IMR-90 (cell line): ENCODE data around the gene TRMT11. TPM values are rescaled to one million over a fixed set of nuclear protein-coding genes. Genes with fewer than 3 reads are reported as not detected.
"Not testable (repeated sequence)": the region's sequence is repeated elsewhere in the genome, so short reads cannot be mapped to it uniquely, and the experiment has no call there.

Source experiments
- ATAC-seq: fragments of 200-7000 bp; cut with Tn5 transposase; 2 replicates; pipeline ENCODE4 v1.9.1; 2020; ENCODE audit warnings: low read depth, mild to moderate bottlenecking, moderate library complexity
- BruUV-seq: library from RNA; stranded (reverse); fragments of 400-500 nt; replicated peaks from 2 replicates; lab custom pipeline; 2021; lab: Mats Ljungman, UMichigan
- CTCF ChIA-PET: fragments of 300-600 bp; formaldehyde crosslinking; extraction: SDS; loops from one replicate; lab custom pipeline; 2021; ENCODE audit warnings: antibody characterized with exemption; lab: Yijun Ruan, JAX
- POLR2A ChIA-PET: fragments of 300-600 bp; sonication (Branson Sonifier 250); formaldehyde crosslinking; loops from one replicate; lab custom pipeline; 2022; ENCODE audit warnings: antibody characterized with exemption; ENCODE audit not compliant: unreplicated experiment; lab: Charles Lee
- DNase-seq: peaks from one replicate; pipeline ENCODE4 v3.0.0; 2013
- H2AFZ ChIP-seq: replicated peaks from 2 replicates; pipeline ENCODE3; 2013; ENCODE audit warnings: low read length, mild to moderate bottlenecking; ENCODE audit not compliant: poor library complexity
- H2AK5ac ChIP-seq: 2 replicates; pipeline ENCODE4 v1.6.1; 2013; ENCODE audit warnings: low read depth, low read length, inconsistent platforms
- H2AK9ac ChIP-seq: replicated peaks from 2 replicates; pipeline ENCODE3; 2013; ENCODE audit warnings: mild to moderate bottlenecking, low read depth, low read length, moderate library complexity; ENCODE audit not compliant: poor library complexity
- H2BK120ac ChIP-seq: 2 replicates; pipeline ENCODE4 v1.6.1; 2013; ENCODE audit warnings: low read depth, low read length, inconsistent platforms
- H2BK15ac ChIP-seq: 3 replicates; pipeline ENCODE4 v1.6.1; 2013; ENCODE audit warnings: low read depth, low read length, inconsistent platforms
- H2BK20ac ChIP-seq: 2 replicates; pipeline ENCODE4 v1.6.1; 2013; ENCODE audit warnings: low read depth, mild to moderate bottlenecking, inconsistent platforms, low read length, moderate library complexity
- H2BK5ac ChIP-seq: 2 replicates; pipeline ENCODE4 v1.6.1; 2013; ENCODE audit warnings: mild to moderate bottlenecking, low read depth, low read length, inconsistent platforms; ENCODE audit not compliant: poor library complexity, severe bottlenecking
- H3K14ac ChIP-seq: replicated peaks from 2 replicates; pipeline ENCODE4 v1.6.1; 2013; ENCODE audit warnings: low read depth, low read length, inconsistent platforms
- H3K18ac ChIP-seq: 2 replicates; pipeline ENCODE4 v1.6.1; 2013; ENCODE audit warnings: low read depth, low read length, control low read depth
- H3K23ac ChIP-seq: 2 replicates; pipeline ENCODE4 v1.6.1; 2013; ENCODE audit warnings: low read depth, low read length, inconsistent platforms
- H3K27ac ChIP-seq: 2 replicates; pipeline ENCODE4 v1.5.1; 2013; ENCODE audit warnings: mild to moderate bottlenecking, control low read depth, low read length; ENCODE audit not compliant: insufficient read depth
- H3K27me3 ChIP-seq: 2 replicates; pipeline ENCODE4 v1.6.1; 2013; ENCODE audit warnings: low read length; ENCODE audit not compliant: control insufficient read depth, insufficient read depth
- H3K36me3 ChIP-seq: 2 replicates; pipeline ENCODE4 v1.6.1; 2013; ENCODE audit warnings: low read length, mixed read lengths; ENCODE audit not compliant: control insufficient read depth, insufficient read depth
- H3K4ac ChIP-seq: 2 replicates; pipeline ENCODE4 v1.6.1; 2013; ENCODE audit warnings: low read depth, low read length, inconsistent platforms
- H3K4me1 ChIP-seq: 2 replicates; pipeline ENCODE4 v1.6.1; 2013; ENCODE audit warnings: low read length, mixed read lengths; ENCODE audit not compliant: control insufficient read depth, insufficient read depth
- H3K4me2 ChIP-seq: 2 replicates; pipeline ENCODE4 v1.6.1; 2013; ENCODE audit warnings: low read depth, mild to moderate bottlenecking, control low read depth, low read length, moderate library complexity
- H3K4me3 ChIP-seq: 2 replicates; pipeline ENCODE4 v1.5.1; 2013; ENCODE audit warnings: low read depth, mild to moderate bottlenecking, control low read depth, low read length, moderate library complexity; ENCODE audit not compliant: insufficient read depth
- H3K56ac ChIP-seq: 2 replicates; pipeline ENCODE4 v1.6.1; 2013; ENCODE audit warnings: low read length, inconsistent platforms; ENCODE audit not compliant: insufficient read depth; ENCODE audit errors: extremely low read depth
- H3K79me1 ChIP-seq, 2 experiments: 2 replicates each; pipeline ENCODE4 v1.6.1; 2013; ENCODE audit warnings: low read length in 2 of 2, inconsistent platforms in 1 of 2, low read depth in 1 of 2
- H3K9ac ChIP-seq: 2 replicates; pipeline ENCODE4 v1.6.1; 2013; ENCODE audit warnings: low read depth, low read length, control low read depth
- H3K9me1 ChIP-seq: 2 replicates; pipeline ENCODE4 v1.6.1; 2013; ENCODE audit warnings: low read length, inconsistent platforms; ENCODE audit not compliant: insufficient read depth
- H3K9me3 ChIP-seq: 2 replicates; pipeline ENCODE4 v1.6.1; 2013; ENCODE audit warnings: low read length; ENCODE audit not compliant: control insufficient read depth, insufficient read depth
- H4K20me1 ChIP-seq: 2 replicates; pipeline ENCODE4 v1.6.1; 2013; ENCODE audit warnings: low read length, inconsistent platforms; ENCODE audit not compliant: insufficient read depth
- H4K5ac ChIP-seq: 2 replicates; pipeline ENCODE4 v1.6.1; 2013; ENCODE audit warnings: mild to moderate bottlenecking, low read depth, low read length, control low read depth
- H4K8ac ChIP-seq, 2 experiments: 2 replicates each; pipeline ENCODE4 v1.6.1; 2013; ENCODE audit warnings: low read depth in 2 of 2, low read length in 2 of 2, control low read depth in 1 of 2, inconsistent platforms in 1 of 2
- H4K91ac ChIP-seq: 2 replicates; pipeline ENCODE4 v1.6.1; 2013; ENCODE audit warnings: low read depth, low read length, inconsistent platforms; ENCODE audit not compliant: insufficient read depth
- WGBS, 2 experiments: methylation state at CpG; one replicate each; pipeline versions ENCODE4 v1.1.5 to v1.1.7; 2013; ENCODE audit warnings: missing lambda C conversion rate in 2 of 2; ENCODE audit not compliant: insufficient read length in 1 of 2; ENCODE audit errors: extremely low coverage in 2 of 2; 5-methylcytosine and 5-hydroxymethylcytosine counted together
- dilution Hi-C: fragments of 300-500 bp; cut with HindIII; formaldehyde crosslinking; loops from one replicate; pipeline ENCODE4 v1.14.3; 2018; ENCODE audit warnings: low sequenced_read_pairs; ENCODE audit not compliant: unreplicated experiment
- in situ Hi-C: fragments of 300-500 bp; cut with MboI; formaldehyde crosslinking; loops from 3 replicates; pipeline ENCODE4 v1.14.3; 2019; ENCODE audit warnings: low sequenced_read_pairs, inconsistent platforms, mixed read lengths
- intact Hi-C: fragments of 100-400 bp; cut with micrococcal nuclease; formaldehyde crosslinking; loops from 2 replicates; pipeline ENCODE4 v1.10.0; 2022
- polyA plus RNA-seq, 3 experiments: library from polyadenylated mRNA; depleted of rRNA; stranded (reverse); fragments of >200 nt; gene quantifications; 2 replicates each; pipeline ENCODE4 v1.2.3, GENCODE V29; 2012; ENCODE audit warnings: low replicate concordance in 1 of 3
- total RNA-seq: library from RNA; depleted of rRNA; stranded (reverse); fragments of >200 nt; gene quantifications from 2 replicates; pipeline ENCODE4 v1.2.3, GENCODE V29; 2012

The TRMT11 gene
- total and polyA plus RNA-seq, 2 of the 4 experiments (the other 2 are of a cell fraction): 14.3 to 19.0 TPM

DNA sequence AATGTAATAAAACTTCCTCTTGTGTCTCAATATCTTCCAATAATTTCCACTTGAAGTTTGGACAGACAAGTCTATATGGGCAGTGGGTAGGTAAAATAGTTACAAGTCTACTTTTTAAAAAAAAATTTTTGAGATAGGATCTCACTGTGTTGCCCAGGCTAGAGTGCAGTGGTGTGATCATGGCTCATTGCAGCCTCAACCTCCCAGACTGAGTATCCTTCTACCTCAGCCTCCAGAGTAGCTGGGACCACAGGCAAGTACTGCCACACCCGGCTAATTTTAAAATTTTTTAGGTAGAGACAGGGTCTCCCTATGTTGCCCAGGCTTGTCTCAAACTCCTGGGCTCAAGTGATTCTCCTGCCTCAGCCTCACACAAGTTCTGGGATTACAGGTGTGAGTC is 13.9 kb upstream of the TRMT11 start:
- dilution Hi-C loops, H2AK9ac ChIP-seq, H4K91ac ChIP-seq, H3K9me1 ChIP-seq, H3K14ac ChIP-seq, H3K79me1 ChIP-seq, DNase-seq, H3K56ac ChIP-seq, H2BK20ac ChIP-seq, H3K27ac ChIP-seq, H3K4me2 ChIP-seq, H4K5ac ChIP-seq, H3K4me3 ChIP-seq, POLR2A ChIA-PET, H3K4ac ChIP-seq, ATAC-seq, H2AK5ac ChIP-seq, H2BK120ac ChIP-seq, H2AFZ ChIP-seq, BruUV-seq, H3K9me3 ChIP-seq, H3K23ac ChIP-seq, H4K20me1 ChIP-seq, H3K18ac ChIP-seq, H3K4me1 ChIP-seq, H2BK15ac ChIP-seq, H4K8ac ChIP-seq, H3K27me3 ChIP-seq, H3K36me3 ChIP-seq, H3K9ac ChIP-seq, H2BK5ac ChIP-seq: not testable (repeated sequence)
- intact Hi-C loops (loop anchor here (5.0 kb wide), 2 partner anchors 115 to 660 kb away; no protein-coding TSS in a partner anchor), in situ Hi-C loops (loop anchor here (10.0 kb wide), 1 partner anchor 658 kb away; no protein-coding TSS in a partner anchor)
- WGBS, 2 experiments: no CpG with 5 or more reads among the region's 1 CpG
- CTCF ChIA-PET: interaction anchor here (0.9 kb wide), 1 partner anchor 182 kb away, joined by 6 read pairs; the partner anchor contains the start of gene NCOA7
